ENCODE measurements around the gene SAMD4B. TPM values are rescaled to one million over a fixed set of nuclear protein-coding genes. Genes with fewer than 3 reads are reported as not detected.

SAMD4B gene
- total RNA-seq, 1 experiment from 2014 or later = 135 TPM

GRCh38 chr19:39433480-39434079 is 91.4 kb downstream of the SAMD4B start:
- H3K9ac ChIP-seq (ENCODE audit: extremely low read depth, insufficient read length, low read length) = no peak overlapping the region
- no peak overlapping the region for H4K91ac ChIP-seq (ENCODE audit: insufficient read length, low read depth, low read length)
- H4K5ac ChIP-seq (ENCODE audit: insufficient read length, low read depth, low read length) = no peak overlapping the region
- H2BK12ac ChIP-seq (ENCODE audit: insufficient read length, low read depth, low read length) = no peak overlapping the region
- no peak overlapping the region for H3T11ph ChIP-seq (ENCODE audit: low read length)
- H4K8ac ChIP-seq (replicated peaks; ENCODE audit: insufficient read length, low read depth, low read length) = peak overlapping the region; percentile 15
- peaks cover 32 to 40% (median 37%) of the 10 kb centered on the region in 3 experiments for H3K36me3 Mint-ChIP-seq (ENCODE audit: insufficient read depth in 1 of 3, low read depth in 3 of 3)
- WGBS (ENCODE audit: extremely low coverage, insufficient read length, low lambda C conversion rate) = no CpG with 5 or more reads among the region's 8 CpGs
- no peak overlapping the region for H3K56ac ChIP-seq (ENCODE audit: insufficient read length, low read depth, low read length)
- H3K9me3 ChIP-seq (ENCODE audit: control insufficient read depth, low read depth, low read length) = no peaks in the 10 kb centered on the region
- peaks cover 0 to 7% of the 10 kb centered on the region in 2 experiments; a peak in 2 of 5 replicates for H3K9me3 Mint-ChIP-seq
- no peak overlapping the region for H3K4ac ChIP-seq (ENCODE audit: low read depth, low read length)
- no peak overlapping the region for H2BK5ac ChIP-seq (ENCODE audit: insufficient read length, low read length)
- no peak for DNase-seq
- no peak overlapping the region for H3K14ac ChIP-seq (ENCODE audit: insufficient read depth, low read length)
- peaks cover 40 to 49% of the 10 kb centered on the region in 2 experiments for H3K4me1 Mint-ChIP-seq
- no peak overlapping the region for H3K18ac ChIP-seq (ENCODE audit: insufficient read length, low read depth, low read length)
- no peak overlapping the region for H2BK120ac ChIP-seq (ENCODE audit: low read depth, low read length, poor library complexity, severe bottlenecking)
- no peak overlapping the region for H3K4me2 ChIP-seq (ENCODE audit: insufficient read depth, insufficient read length, low read length)
- H2BK20ac ChIP-seq (ENCODE audit: low read depth, low read length, poor library complexity, severe bottlenecking) = no peak overlapping the region
- peaks cover 10% of the 10 kb centered on the region for H3K23me2 ChIP-seq (ENCODE audit: insufficient read length, low read depth, low read length, poor library complexity, severe bottlenecking)
- no peak for TF ChIP-seq CTCF (conservative IDR thresholded peaks at IDR 0.05)
- H3K27me3 ChIP-seq (ENCODE audit: insufficient read depth, low read length) = no peaks in the 10 kb centered on the region
- H2BK15ac ChIP-seq (ENCODE audit: low read depth, low read length) = no peak overlapping the region
- H3K79me1 ChIP-seq (ENCODE audit: insufficient read depth, low read depth, low read length, poor library complexity, severe bottlenecking) = peaks cover 9% of the 10 kb centered on the region
- peaks cover 6% of the 10 kb centered on the region; the same call in 1 of the 2 replicates for H3K79me2 ChIP-seq (ENCODE audit: insufficient read depth, low read length)
- no peak overlapping the region for H3K23ac ChIP-seq (ENCODE audit: insufficient read length, low read depth, low read length)
- H2AK5ac ChIP-seq (ENCODE audit: insufficient read length, low read length) = no peak overlapping the region
- peak overlapping the region in 2 of 3 experiments; percentile 92 to 94; a peak in 5 of 7 replicates for H3K27ac Mint-ChIP-seq
- H4K20me1 ChIP-seq (ENCODE audit: control insufficient read depth, insufficient read depth, insufficient read length) = no peaks in the 10 kb centered on the region
- no peak overlapping the region for H2AFZ ChIP-seq (ENCODE audit: low read length)
- no peak overlapping the region for H3K27ac ChIP-seq (ENCODE audit: insufficient read length, low read depth, low read length)
- peaks cover 4% of the 10 kb centered on the region; the same call in 1 of the 2 replicates for H3K4me1 ChIP-seq (ENCODE audit: insufficient read depth, low read length)
- peak overlapping the region; percentile 98 to 100 for H3K4me3 Mint-ChIP-seq
- H3K27me3 Mint-ChIP-seq (ENCODE audit: low read depth) = peaks cover 5% of the 10 kb centered on the region
